Measurements from ENCODE around the gene ZNF26.

GRCh38 chr12:132952371-132953162 lies 33.6 kb upstream of the ZNF26 start:
- TF ChIP-seq, protein P1, sequence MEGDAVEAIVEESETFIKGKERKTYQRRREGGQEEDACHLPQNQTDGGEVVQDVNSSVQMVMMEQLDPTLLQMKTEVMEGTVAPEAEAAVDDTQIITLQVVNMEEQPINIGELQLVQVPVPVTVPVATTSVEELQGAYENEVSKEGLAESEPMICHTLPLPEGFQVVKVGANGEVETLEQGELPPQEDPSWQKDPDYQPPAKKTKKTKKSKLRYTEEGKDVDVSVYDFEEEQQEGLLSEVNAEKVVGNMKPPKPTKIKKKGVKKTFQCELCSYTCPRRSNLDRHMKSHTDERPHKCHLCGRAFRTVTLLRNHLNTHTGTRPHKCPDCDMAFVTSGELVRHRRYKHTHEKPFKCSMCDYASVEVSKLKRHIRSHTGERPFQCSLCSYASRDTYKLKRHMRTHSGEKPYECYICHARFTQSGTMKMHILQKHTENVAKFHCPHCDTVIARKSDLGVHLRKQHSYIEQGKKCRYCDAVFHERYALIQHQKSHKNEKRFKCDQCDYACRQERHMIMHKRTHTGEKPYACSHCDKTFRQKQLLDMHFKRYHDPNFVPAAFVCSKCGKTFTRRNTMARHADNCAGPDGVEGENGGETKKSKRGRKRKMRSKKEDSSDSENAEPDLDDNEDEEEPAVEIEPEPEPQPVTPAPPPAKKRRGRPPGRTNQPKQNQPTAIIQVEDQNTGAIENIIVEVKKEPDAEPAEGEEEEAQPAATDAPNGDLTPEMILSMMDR (IDR thresholded peaks at IDR 0.05): no peak
- no peak for TF ChIP-seq POLR2A (IDR thresholded peaks at IDR 0.05)
- TF ChIP-seq POLR2AphosphoS5 (IDR thresholded peaks at IDR 0.05): no peak

All from gastroesophageal sphincter (tissue), 3 donors.